Suprapubic skin (tissue), 4 donors: Measurements from ENCODE around the gene HACL1. TPM values are rescaled to one million over a fixed set of nuclear protein-coding genes. Genes with fewer than 3 reads are reported as not detected.

ENCODE experiments used
- DNase-seq, 2 donors: peaks; one replicate each; pipeline ENCODE4 v3.0.0-alpha.2; 2019; ENCODE audit warnings: low spot score in 2 of 2
- H3K27ac ChIP-seq: fragments of 200-600 bp; sonication (generic); one replicate; pipeline ENCODE4 v1.5.1; 2019
- H3K27me3 ChIP-seq: fragments of 200-600 bp; sonication (generic); one replicate; pipeline ENCODE4 v1.5.1; 2019
- H3K36me3 ChIP-seq: fragments of 200-600 bp; sonication (generic); one replicate; pipeline ENCODE4 v1.5.1; 2019
- H3K4me1 ChIP-seq: fragments of 200-600 bp; sonication (generic); one replicate; pipeline ENCODE4 v1.5.1; 2019
- H3K4me3 ChIP-seq: fragments of 200-600 bp; sonication (generic); one replicate; pipeline ENCODE4 v1.5.1; 2019; ENCODE audit warnings: mild to moderate bottlenecking
- H3K9me3 ChIP-seq: fragments of 200-600 bp; sonication (generic); one replicate; pipeline ENCODE4 v1.5.1; 2019
- EP300 ChIP-seq: sonication (generic); formaldehyde crosslinking; IDR thresholded peaks from one replicate; pipeline ENCODE4 v1.6.1; 2017; ENCODE audit warnings: antibody characterized with exemption
- POLR2A ChIP-seq, 2 donors: fragments of 450-650 bp; IDR thresholded peaks; one replicate each; pipeline ENCODE4 v1.6.1; 2017; ENCODE audit warnings: antibody characterized with exemption in 2 of 2, mild to moderate bottlenecking in 2 of 2, moderate library complexity in 2 of 2
- POLR2AphosphoS5 ChIP-seq, 3 donors: sonication (generic); formaldehyde crosslinking; IDR thresholded peaks; one replicate each; pipeline ENCODE4 v1.6.1; 2017; ENCODE audit warnings: antibody characterized with exemption in 3 of 3
- WGBS: methylation state at CpG from one replicate; pipeline ENCODE4 v1.1.5; 2018; 5-methylcytosine and 5-hydroxymethylcytosine counted together
- total RNA-seq, 4 donors: library from RNA; depleted of rRNA; stranded (reverse); fragments of >200 nt; gene quantifications; one replicate each; pipeline ENCODE4 v1.1.0, GENCODE V29; 2016
- TF ChIP-seq, protein P1 (sequence below), 2 donors: fragments of 200-600 bp in 1 of 2; fragments of 450-650 bp in 1 of 2; sonication (generic) in 1 of 2; IDR thresholded peaks; one replicate each; pipeline ENCODE4 v1.5.1; 2016 to 2019; ENCODE audit warnings: antibody characterized with exemption in 2 of 2, mild to moderate bottlenecking in 1 of 2, moderate library complexity in 1 of 2

Gene HACL1
- total RNA-seq, 4 donors from 2014 or later: 13.1 to 33.0 (median 19.5) TPM

DNA sequence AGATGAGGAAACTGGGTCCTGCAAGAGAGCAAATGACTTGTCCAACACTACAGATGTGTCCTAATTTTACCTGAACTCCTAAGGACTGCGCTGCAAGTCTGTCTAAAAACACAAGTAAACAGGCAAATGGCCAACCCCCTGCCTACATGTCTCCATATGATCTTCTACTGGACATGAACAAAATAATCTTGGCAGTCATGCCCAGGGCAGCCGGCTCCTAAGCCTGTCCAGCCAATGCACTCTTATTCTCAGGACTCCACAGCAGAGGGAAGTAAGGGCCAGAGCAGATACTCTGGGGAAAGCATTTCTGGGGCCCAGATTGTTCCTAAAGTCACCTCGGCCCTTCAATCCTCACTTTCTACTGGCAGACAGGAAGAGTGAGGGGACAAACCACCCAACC, 90.2 kb downstream of the HACL1 start:
- no peak overlapping the region for H3K27ac ChIP-seq
- TF ChIP-seq, protein P1, sequence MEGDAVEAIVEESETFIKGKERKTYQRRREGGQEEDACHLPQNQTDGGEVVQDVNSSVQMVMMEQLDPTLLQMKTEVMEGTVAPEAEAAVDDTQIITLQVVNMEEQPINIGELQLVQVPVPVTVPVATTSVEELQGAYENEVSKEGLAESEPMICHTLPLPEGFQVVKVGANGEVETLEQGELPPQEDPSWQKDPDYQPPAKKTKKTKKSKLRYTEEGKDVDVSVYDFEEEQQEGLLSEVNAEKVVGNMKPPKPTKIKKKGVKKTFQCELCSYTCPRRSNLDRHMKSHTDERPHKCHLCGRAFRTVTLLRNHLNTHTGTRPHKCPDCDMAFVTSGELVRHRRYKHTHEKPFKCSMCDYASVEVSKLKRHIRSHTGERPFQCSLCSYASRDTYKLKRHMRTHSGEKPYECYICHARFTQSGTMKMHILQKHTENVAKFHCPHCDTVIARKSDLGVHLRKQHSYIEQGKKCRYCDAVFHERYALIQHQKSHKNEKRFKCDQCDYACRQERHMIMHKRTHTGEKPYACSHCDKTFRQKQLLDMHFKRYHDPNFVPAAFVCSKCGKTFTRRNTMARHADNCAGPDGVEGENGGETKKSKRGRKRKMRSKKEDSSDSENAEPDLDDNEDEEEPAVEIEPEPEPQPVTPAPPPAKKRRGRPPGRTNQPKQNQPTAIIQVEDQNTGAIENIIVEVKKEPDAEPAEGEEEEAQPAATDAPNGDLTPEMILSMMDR (IDR thresholded peaks at IDR 0.05): no peak
- TF ChIP-seq POLR2AphosphoS5 (IDR thresholded peaks at IDR 0.05) (no peak), EP300 (no peak), POLR2A (IDR thresholded peaks at IDR 0.05) (no peak)
- H3K4me3 ChIP-seq: no peak overlapping the region
- no peaks in the 10 kb centered on the region for H3K4me1 ChIP-seq
- H3K27me3 ChIP-seq: no peaks in the 10 kb centered on the region
- no peak for DNase-seq
- 96% methylated on average over 3 of the region's 3 CpGs for WGBS
- H3K36me3 ChIP-seq: no peaks in the 10 kb centered on the region
- H3K9me3 ChIP-seq: no peaks in the 10 kb centered on the region

Other genes with a start within 250 kb of the HACL1 start
- gene METTL6, start 174.0 kb downstream of the HACL1 start, total RNA-seq: 10 to 100 TPM in 3 of 4 donors, 1 to 10 TPM in 1; 6.8 to 16.3 (median 12.0) TPM
- 10 to 100 TPM; 33.4 to 52.3 (median 42.7) TPM for gene EAF1, start 174.0 kb downstream of the HACL1 start, total RNA-seq
- gene COLQ, start 79.9 kb downstream of the HACL1 start, total RNA-seq: 1 to 10 TPM in 2 of 4 donors, under 1 TPM in 2; 0.23 to 3.8 (median 1.1) TPM
- 10 to 100 TPM; 16.9 to 25.9 (median 19.1) TPM for gene BTD, start 176 bp upstream of the HACL1 start, total RNA-seq
- 10 to 100 TPM; 24.4 to 62.3 (median 48.3) TPM for gene ANKRD28, start 196.4 kb upstream of the HACL1 start, total RNA-seq